Measurements from ENCODE around the gene MARK1.

The MARK1 gene

DNA sequence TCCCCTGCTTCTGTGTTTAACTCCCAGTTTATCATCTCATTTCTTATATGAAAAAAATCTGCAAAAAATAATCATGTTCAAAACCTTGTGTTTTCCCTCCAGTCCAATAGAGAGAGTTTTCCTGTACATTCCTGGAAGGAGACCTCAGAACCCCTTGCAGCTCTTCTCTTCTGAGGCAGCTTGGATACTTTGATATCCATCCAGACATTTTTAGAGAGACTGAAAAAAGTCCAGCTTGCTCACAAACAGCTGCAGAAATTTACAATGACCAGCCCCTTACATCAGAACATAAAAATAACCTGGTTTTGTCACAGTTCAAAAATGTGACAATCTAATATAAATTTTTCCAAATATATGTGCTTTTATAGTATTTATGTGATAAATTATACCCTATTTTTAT lies 88.9 kb downstream of the MARK1 start:
- Histone ChIP-seq H3K9me3 (no peaks in the 10 kb centered on the region), H3K27me3 (peaks cover 3% of the 10 kb centered on the region), H3K4me3 (ENCODE audit: low read depth in 1 of 2, low read length in 1 of 2) (no peak overlapping the region), H3K4me1 (ENCODE audit: control insufficient read depth in 1 of 2, insufficient read depth in 1 of 2, low read depth in 1 of 2, low read length in 1 of 2) (no peaks in the 10 kb centered on the region), H3K27ac (no peak overlapping the region), H3K36me3 (no peaks in the 10 kb centered on the region)
- TF ChIP-seq, protein P1, sequence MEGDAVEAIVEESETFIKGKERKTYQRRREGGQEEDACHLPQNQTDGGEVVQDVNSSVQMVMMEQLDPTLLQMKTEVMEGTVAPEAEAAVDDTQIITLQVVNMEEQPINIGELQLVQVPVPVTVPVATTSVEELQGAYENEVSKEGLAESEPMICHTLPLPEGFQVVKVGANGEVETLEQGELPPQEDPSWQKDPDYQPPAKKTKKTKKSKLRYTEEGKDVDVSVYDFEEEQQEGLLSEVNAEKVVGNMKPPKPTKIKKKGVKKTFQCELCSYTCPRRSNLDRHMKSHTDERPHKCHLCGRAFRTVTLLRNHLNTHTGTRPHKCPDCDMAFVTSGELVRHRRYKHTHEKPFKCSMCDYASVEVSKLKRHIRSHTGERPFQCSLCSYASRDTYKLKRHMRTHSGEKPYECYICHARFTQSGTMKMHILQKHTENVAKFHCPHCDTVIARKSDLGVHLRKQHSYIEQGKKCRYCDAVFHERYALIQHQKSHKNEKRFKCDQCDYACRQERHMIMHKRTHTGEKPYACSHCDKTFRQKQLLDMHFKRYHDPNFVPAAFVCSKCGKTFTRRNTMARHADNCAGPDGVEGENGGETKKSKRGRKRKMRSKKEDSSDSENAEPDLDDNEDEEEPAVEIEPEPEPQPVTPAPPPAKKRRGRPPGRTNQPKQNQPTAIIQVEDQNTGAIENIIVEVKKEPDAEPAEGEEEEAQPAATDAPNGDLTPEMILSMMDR (IDR thresholded peaks at IDR 0.05): no peak

DNA sequence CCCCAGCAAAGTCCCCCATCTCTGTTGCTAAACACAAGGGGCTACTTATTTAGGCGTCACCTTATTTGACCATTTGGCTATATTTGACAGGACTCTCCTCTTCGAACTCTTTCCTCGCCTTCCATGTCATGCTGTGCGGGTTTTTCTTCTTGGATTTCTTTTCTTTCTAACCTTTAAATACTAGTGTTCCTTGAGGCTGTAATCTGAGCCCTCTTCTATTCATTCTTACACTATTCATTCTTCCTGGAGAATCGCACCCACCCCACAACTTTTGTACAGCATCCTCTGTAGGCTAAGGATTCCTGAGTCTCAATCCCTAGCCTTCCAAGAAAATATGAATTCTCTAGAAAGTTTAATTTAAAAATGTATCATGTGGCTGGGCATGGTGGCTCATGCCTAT lies 100.5 kb downstream of the MARK1 start:
- Histone ChIP-seq H3K36me3 (no peaks in the 10 kb centered on the region), H3K27ac (no peak overlapping the region), H3K27me3 (no peaks in the 10 kb centered on the region), H3K4me1 (ENCODE audit: control insufficient read depth in 1 of 2, insufficient read depth in 1 of 2, low read depth in 1 of 2, low read length in 1 of 2) (no peaks in the 10 kb centered on the region), H3K4me3 (ENCODE audit: low read depth in 1 of 2, low read length in 1 of 2) (no peak overlapping the region), H3K9me3 (no peaks in the 10 kb centered on the region)
- TF ChIP-seq, protein P1 (IDR thresholded peaks at IDR 0.05): no peak

DNA sequence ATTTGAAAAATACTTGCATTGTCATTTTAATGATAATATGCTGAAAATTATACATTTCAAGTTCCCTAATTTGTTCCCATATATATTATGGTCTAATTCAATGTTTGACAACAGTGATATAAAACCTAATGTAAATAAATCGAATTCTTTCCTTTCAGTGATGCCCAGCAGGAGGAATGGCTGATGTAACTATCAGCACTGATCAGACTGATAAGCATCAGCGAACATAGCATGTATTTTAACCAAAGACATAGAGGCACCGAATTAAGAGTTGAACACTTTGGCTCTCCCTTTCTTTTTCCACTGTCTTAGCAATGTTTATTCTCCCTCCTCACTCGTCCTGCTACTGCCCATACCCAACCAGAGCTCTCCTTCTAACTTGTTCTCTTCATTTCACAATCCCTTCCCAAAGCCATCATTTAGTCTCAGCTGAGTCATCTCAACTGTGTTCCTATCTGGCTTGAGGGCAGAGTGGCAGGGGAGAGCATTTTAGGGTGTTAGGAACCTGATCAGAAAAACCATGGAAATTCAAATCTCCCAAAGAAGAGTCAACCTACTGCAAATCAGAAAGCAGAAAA lies 103.4 kb downstream of the MARK1 start:
- Histone ChIP-seq H3K4me3 (ENCODE audit: low read depth in 1 of 2, low read length in 1 of 2) (no peak overlapping the region), H3K4me1 (ENCODE audit: control insufficient read depth in 1 of 2, insufficient read depth in 1 of 2, low read depth in 1 of 2, low read length in 1 of 2) (no peaks in the 10 kb centered on the region), H3K9me3 (no peaks in the 10 kb centered on the region), H3K27ac (no peak overlapping the region), H3K36me3 (no peaks in the 10 kb centered on the region), H3K27me3 (no peaks in the 10 kb centered on the region)
- TF ChIP-seq, protein P1 (IDR thresholded peaks at IDR 0.05): no peak

DNA sequence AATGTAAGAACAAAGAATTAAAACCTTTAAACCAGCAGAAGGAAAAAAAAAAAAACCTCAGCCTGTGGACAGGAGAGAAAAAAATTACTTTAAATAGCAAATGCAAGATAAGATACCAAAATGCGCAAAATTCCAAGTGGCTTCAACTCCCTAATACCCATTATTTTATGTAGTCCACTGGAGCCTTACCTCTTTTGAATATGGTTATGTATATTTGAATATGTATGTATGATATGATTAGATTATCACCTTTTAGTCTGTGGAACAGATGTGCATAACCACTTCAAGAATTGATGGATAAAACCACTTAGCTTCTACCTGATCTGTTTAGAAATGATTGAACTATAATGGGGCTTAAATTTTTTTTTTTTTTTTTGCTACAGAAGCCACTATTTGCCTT lies 109.8 kb downstream of the MARK1 start:
- no peaks in the 10 kb centered on the region for H3K27me3 ChIP-seq
- no peak overlapping the region for H3K4me3 ChIP-seq (ENCODE audit: low read depth in 1 of 2, low read length in 1 of 2)
- no peaks in the 10 kb centered on the region for H3K36me3 ChIP-seq
- TF ChIP-seq, protein P1 (IDR thresholded peaks at IDR 0.05): no peak
- no peaks in the 10 kb centered on the region for H3K4me1 ChIP-seq (ENCODE audit: control insufficient read depth in 1 of 2, insufficient read depth in 1 of 2, low read depth in 1 of 2, low read length in 1 of 2)
- H3K27ac ChIP-seq: no peak overlapping the region
- no peaks in the 10 kb centered on the region for H3K9me3 ChIP-seq

DNA sequence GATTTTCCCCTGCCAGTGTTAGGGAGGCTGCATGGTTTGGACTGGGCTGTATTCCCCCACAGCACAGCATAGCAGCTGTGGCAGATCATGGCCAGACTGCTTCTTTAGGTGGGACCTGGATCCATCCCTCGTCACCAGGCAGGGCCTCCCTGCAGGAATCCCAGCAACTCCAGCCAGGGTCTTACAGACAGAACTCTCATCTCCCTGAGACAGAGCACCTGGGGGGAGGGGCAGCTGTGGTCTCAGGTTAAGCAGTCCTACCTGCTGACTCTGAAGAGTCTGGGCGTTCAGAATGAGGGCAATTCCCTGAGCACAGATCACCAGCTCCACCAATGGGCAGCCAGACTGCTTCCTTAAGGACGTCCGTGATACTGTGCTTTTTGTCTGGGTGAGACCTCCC lies 114.3 kb downstream of the MARK1 start:
- H3K36me3 ChIP-seq: no peaks in the 10 kb centered on the region
- no peak overlapping the region for H3K27ac ChIP-seq
- no peak overlapping the region for H3K4me3 ChIP-seq (ENCODE audit: low read depth in 1 of 2, low read length in 1 of 2)
- no peaks in the 10 kb centered on the region for H3K27me3 ChIP-seq
- TF ChIP-seq, protein P1 (IDR thresholded peaks at IDR 0.05): no peak
- no peaks in the 10 kb centered on the region for H3K9me3 ChIP-seq
- H3K4me1 ChIP-seq (ENCODE audit: control insufficient read depth in 1 of 2, insufficient read depth in 1 of 2, low read depth in 1 of 2, low read length in 1 of 2): no peaks in the 10 kb centered on the region

DNA sequence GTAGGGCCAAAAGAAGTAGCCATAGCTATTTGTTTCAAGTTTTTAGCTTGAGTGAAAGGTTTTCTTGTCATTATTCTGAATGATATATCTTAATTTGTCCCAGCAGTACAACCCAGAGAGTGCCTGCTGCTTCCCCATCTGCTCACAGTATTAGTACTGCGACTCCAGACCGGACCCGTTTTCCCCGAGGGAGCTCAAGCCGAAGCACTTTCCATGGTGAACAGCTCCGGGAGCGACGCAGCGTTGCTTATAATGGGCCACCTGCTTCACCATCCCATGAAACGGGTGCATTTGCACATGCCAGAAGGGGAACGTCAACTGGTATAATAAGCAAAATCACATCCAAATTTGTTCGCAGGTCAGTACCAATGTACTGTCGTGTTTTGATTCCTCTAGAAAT lies 125.1 kb downstream of the MARK1 start:
- Histone ChIP-seq H3K36me3 (no peaks in the 10 kb centered on the region), H3K27ac (no peak overlapping the region), H3K27me3 (peaks cover 13% of the 10 kb centered on the region), H3K4me3 (ENCODE audit: low read depth in 1 of 2, low read length in 1 of 2) (no peak overlapping the region), H3K4me1 (ENCODE audit: control insufficient read depth in 1 of 2, insufficient read depth in 1 of 2, low read depth in 1 of 2, low read length in 1 of 2) (no peaks in the 10 kb centered on the region), H3K9me3 (no peaks in the 10 kb centered on the region)
- TF ChIP-seq, protein P1 (IDR thresholded peaks at IDR 0.05): no peak
